Amygdala (tissue), 56 donors: ENCODE data around the gene GDPD1.
"Not testable (repeated sequence)": the region's sequence is repeated elsewhere in the genome, so short reads cannot be mapped to it uniquely, and the experiment has no call there.

Source experiments
- DNase-seq, 56 donors: peaks; one replicate each; lab custom pipeline; 2025; lab: John Stamatoyannopoulos, UW

GDPD1 gene

GRCh38 chr17:59238906-59239305, 18.6 kb downstream of the GDPD1 start:
- DNase-seq, result no peak

GRCh38 chr17:59244081-59244480, 23.8 kb downstream of the GDPD1 start:
- no peak for DNase-seq

GRCh38 chr17:59254742-59255141, 34.4 kb downstream of the GDPD1 start:
- DNase-seq, result no peak

GRCh38 chr17:59257101-59257500, 36.8 kb downstream of the GDPD1 start:
- no peak for DNase-seq

GRCh38 chr17:59260722-59261121, 40.4 kb downstream of the GDPD1 start:
- no peak for DNase-seq

GRCh38 chr17:59266745-59267144, 46.4 kb downstream of the GDPD1 start:
- no peak for DNase-seq

GRCh38 chr17:59267776-59268175, 47.5 kb downstream of the GDPD1 start:
- no peak for DNase-seq

- no peak for DNase-seq
Observed at GRCh38 chr17:59275618-59276017, 55.3 kb downstream of the GDPD1 start.

- DNase-seq, result no peak
Observed at GRCh38 chr17:59277031-59277430, 56.7 kb downstream of the GDPD1 start.

GRCh38 chr17:59278406-59278805, 58.1 kb downstream of the GDPD1 start:
- no peak for DNase-seq

- no peak for DNase-seq
Observed at GRCh38 chr17:59284317-59284716, 64.0 kb downstream of the GDPD1 start.

GRCh38 chr17:59287452-59287851, 67.1 kb downstream of the GDPD1 start:
- no peak for DNase-seq

GRCh38 chr17:59287891-59288290, 67.6 kb downstream of the GDPD1 start:
- DNase-seq, result no peak

- DNase-seq, result no peak
Observed at GRCh38 chr17:59289981-59290301, 69.6 kb downstream of the GDPD1 start.

GRCh38 chr17:59290302-59290998, 70.1 kb downstream of the GDPD1 start:
- DNase-seq, result not testable (repeated sequence)

GRCh38 chr17:59292174-59292523, 71.8 kb downstream of the GDPD1 start:
- no peak for DNase-seq

GRCh38 chr17:59296190-59296589, 75.9 kb downstream of the GDPD1 start:
- no peak for DNase-seq

- DNase-seq, result no peak
Observed at GRCh38 chr17:59298521-59298920, 78.2 kb downstream of the GDPD1 start.

GRCh38 chr17:59299400-59300092, 79.2 kb downstream of the GDPD1 start:
- no peak for DNase-seq

GRCh38 chr17:59300941-59301340, 80.6 kb downstream of the GDPD1 start:
- no peak for DNase-seq

GRCh38 chr17:59304811-59305210, 84.5 kb downstream of the GDPD1 start:
- no peak for DNase-seq

- DNase-seq, result no peak
Observed at GRCh38 chr17:59310263-59310920, 90.1 kb downstream of the GDPD1 start.
